Liver (tissue), 9 donors: ENCODE measurements around the gene CACNG8. TPM values are rescaled to one million over a fixed set of nuclear protein-coding genes. Genes with fewer than 3 reads are reported as not detected.
A peak's percentile ranks its signal among the peaks of the same experiment; 100 is the strongest.

Experiments
- DNase-seq: peaks from one replicate; pipeline ENCODE4 v3.0.0-alpha.2; 2017; ENCODE audit warnings: low spot score
- H3K27ac ChIP-seq, 2 donors: one replicate each; pipeline ENCODE4 v1.7.0; 2013; ENCODE audit warnings: inconsistent platforms in 2 of 2, low read length in 2 of 2, control low read depth in 1 of 2, low read depth in 1 of 2, mild to moderate bottlenecking in 1 of 2
- H3K27me3 ChIP-seq, 4 donors: one replicate each; pipeline versions ENCODE4 v1.6.1 to v1.7.0; 2013; ENCODE audit warnings: low read length in 3 of 4, inconsistent platforms in 1 of 4, mild to moderate bottlenecking in 1 of 4, moderate library complexity in 1 of 4; ENCODE audit not compliant: control insufficient read depth in 4 of 4, insufficient read depth in 4 of 4
- H3K36me3 ChIP-seq, 4 donors: one replicate each; pipeline versions ENCODE4 v1.6.1 to v1.7.0; 2013; ENCODE audit warnings: low read length in 3 of 4, mild to moderate bottlenecking in 3 of 4, low read depth in 1 of 4, moderate library complexity in 1 of 4; ENCODE audit not compliant: control insufficient read depth in 4 of 4, insufficient read depth in 3 of 4
- H3K4me1 ChIP-seq, 4 donors: one replicate each; pipeline versions ENCODE4 v1.6.1 to v1.7.0; 2013; ENCODE audit warnings: low read length in 3 of 4, mild to moderate bottlenecking in 3 of 4, moderate library complexity in 1 of 4; ENCODE audit not compliant: control insufficient read depth in 4 of 4, insufficient read depth in 4 of 4
- H3K4me3 ChIP-seq, 3 donors: one replicate each; pipeline versions ENCODE4 v1.6.1 to v1.7.0; 2013; ENCODE audit warnings: low read length in 3 of 3, control low read depth in 1 of 3, low read depth in 1 of 3, mild to moderate bottlenecking in 1 of 3
- H3K9ac ChIP-seq, 2 donors: one replicate each; pipeline ENCODE4 v1.7.0; 2013; ENCODE audit warnings: low read length in 2 of 2, mild to moderate bottlenecking in 2 of 2, moderate library complexity in 2 of 2, control low read depth in 1 of 2, low read depth in 1 of 2
- H3K9me3 ChIP-seq, 4 donors: one replicate each; pipeline versions ENCODE4 v1.6.1 to v1.7.0; 2013; ENCODE audit warnings: low read length in 3 of 4; ENCODE audit not compliant: control insufficient read depth in 4 of 4
- ATF3 ChIP-seq: IDR thresholded peaks from 2 replicates; pipeline ENCODE4 v1.6.1; 2016; ENCODE audit warnings: antibody characterized with exemption
- CTCF ChIP-seq: fragments of 150-350 bp; IDR thresholded peaks from 2 replicates; pipeline ENCODE4 v1.5.1; 2017; ENCODE audit warnings: improper control_type of control experiment, low read depth, low read length; ENCODE audit not compliant: missing input control
- EGR1 ChIP-seq, 2 donors: IDR thresholded peaks; 2 replicates each; pipeline ENCODE4 v1.6.1; 2016 to 2018; ENCODE audit warnings: antibody characterized with exemption in 2 of 2, low read depth in 2 of 2
- FOXA1 ChIP-seq: IDR thresholded peaks from 2 replicates; pipeline ENCODE4 v1.6.1; 2016; ENCODE audit warnings: antibody characterized with exemption
- FOXA2 ChIP-seq: IDR thresholded peaks from 2 replicates; pipeline ENCODE4 v1.6.1; 2016; ENCODE audit warnings: antibody characterized with exemption
- GABPA ChIP-seq, 2 donors: IDR thresholded peaks in 1 of 2; conservative IDR thresholded peaks in 1 of 2; 2 replicates each; pipeline ENCODE4 v1.6.1; 2016; ENCODE audit warnings: antibody characterized with exemption in 2 of 2, mild to moderate bottlenecking in 1 of 2, moderate library complexity in 1 of 2
- HNF4A ChIP-seq, 2 donors: conservative IDR thresholded peaks; 2 replicates each; pipeline ENCODE4 v1.6.1; 2016; ENCODE audit warnings: antibody characterized with exemption in 2 of 2, mild to moderate bottlenecking in 2 of 2
- MAX ChIP-seq: IDR thresholded peaks from 2 replicates; pipeline ENCODE4 v1.6.1; 2016; ENCODE audit warnings: antibody characterized with exemption
- NR2F2 ChIP-seq: IDR thresholded peaks from 2 replicates; pipeline ENCODE4 v1.6.1; 2016; ENCODE audit warnings: antibody characterized with exemption
- RAD21 ChIP-seq, 2 donors: IDR thresholded peaks; 2 replicates each; pipeline ENCODE4 v1.6.1; 2016; ENCODE audit warnings: antibody characterized with exemption in 2 of 2, mild to moderate bottlenecking in 2 of 2
- REST ChIP-seq: IDR thresholded peaks from 2 replicates; pipeline ENCODE4 v1.6.1; 2016; ENCODE audit warnings: antibody characterized with exemption, mild to moderate bottlenecking
- RXRA ChIP-seq, 2 donors: IDR thresholded peaks; 2 replicates each; pipeline ENCODE4 v1.6.1; 2017 to 2018; ENCODE audit warnings: antibody characterized with exemption in 2 of 2, mild to moderate bottlenecking in 1 of 2
- TAF1 ChIP-seq: conservative IDR thresholded peaks from 2 replicates; pipeline ENCODE4 v1.6.1; 2016; ENCODE audit warnings: antibody characterized with exemption, mild to moderate bottlenecking
- YY1 ChIP-seq: IDR thresholded peaks from 2 replicates; pipeline ENCODE4 v1.6.1; 2016; ENCODE audit warnings: antibody characterized with exemption, mild to moderate bottlenecking
- ZBTB33 ChIP-seq: IDR thresholded peaks from 2 replicates; pipeline ENCODE4 v1.6.1; 2016; ENCODE audit warnings: antibody characterized with exemption
- WGBS: extraction: QIAGEN DNeasy Blood & Tissue Kit; methylation state at CpG from one replicate; pipeline ENCODE4 v1.1.7; 2013; 5-methylcytosine and 5-hydroxymethylcytosine counted together
- polyA plus RNA-seq, 2 donors: library from polyadenylated mRNA; stranded (reverse) in 1 of 2; unstranded in 1 of 2; fragments of 200-250 nt in 1 of 2; fragments of >200 nt in 1 of 2; fragmentation: Nextera tagmentation in 1 of 2; extraction: Ambion mirVana in 1 of 2; gene quantifications; one replicate each; pipeline versions ENCODE4 v1.2.1 to v1.2.3, GENCODE V29; 2013 to 2015
- total RNA-seq, 2 donors: library from RNA; depleted of rRNA; stranded (reverse); fragments of >200 nt; gene quantifications; one replicate each; pipeline ENCODE4 v1.2.3, GENCODE V29; 2014
- donor health status: healthy.
- donor health status: healthy.
- donor health status: healthy.
- donor health status: healthy.
- donor health status: healthy.

CACNG8 gene
- total and polyA plus RNA-seq, 4 donors, result under 0.01 TPM; not detected in 3

- H3K27me3 ChIP-seq, result peaks cover 0 to 8% (median 4%) of the 10 kb centered on the region in 4 donors
- no peaks in the 10 kb centered on the region for H3K4me1 ChIP-seq
- H3K4me3 ChIP-seq, result peak within 1 kb of the TSS in 1 of 3 donors; percentile 40
- no peak within 1 kb of the TSS for H3K27ac ChIP-seq
- 6% methylated on average over 66 of the region's 66 CpGs for WGBS
- no peak within 1 kb of the TSS for H3K9ac ChIP-seq
- TF ChIP-seq EGR1 (IDR thresholded peaks at IDR 0.05; ENCODE audit: low read depth in 2 of 2) (no peak), GABPA (IDR thresholded peaks at IDR 0.05 in 1 of 2, conservative IDR thresholded peaks at IDR 0.05 in 1 of 2) (no peak), CTCF (no peak), MAX (no peak), TAF1 (no peak), ATF3 (no peak)
- no peaks in the 10 kb centered on the region for H3K36me3 ChIP-seq
- H3K9me3 ChIP-seq, result no peaks in the 10 kb centered on the region
- no peak for DNase-seq
Measured at GRCh38 chr19:53991224-53992113, 28.7 kb downstream of the CACNG8 start, which contains the start of gene CACNG6. Gene CACNG6, plus strand, starts transcription at chr19:53991637. Its CDS starts 1,241 bp downstream, at chr19:53992878.

GRCh38 chr19:53992211-53992610 lies 29.5 kb downstream of the CACNG8 start:
- no peaks in the 10 kb centered on the region for H3K4me1 ChIP-seq
- no peak overlapping the region for H3K9ac ChIP-seq
- no peaks in the 10 kb centered on the region for H3K36me3 ChIP-seq
- H3K27me3 ChIP-seq, result peaks cover 0 to 8% (median 4%) of the 10 kb centered on the region in 4 donors
- no peak for DNase-seq
- H3K4me3 ChIP-seq, result no peak overlapping the region
- TF ChIP-seq FOXA1 (no peak), RXRA (IDR thresholded peaks at IDR 0.05) (no peak), MAX (no peak), NR2F2 (no peak), CTCF (no peak), FOXA2 (no peak), REST (no peak), ZBTB33 (no peak), YY1 (no peak), HNF4A (conservative IDR thresholded peaks at IDR 0.05) (no peak), RAD21 (IDR thresholded peaks at IDR 0.05) (no peak)
- no peaks in the 10 kb centered on the region for H3K9me3 ChIP-seq
- WGBS, result 68% methylated on average over 9 of the region's 9 CpGs
- no peak overlapping the region for H3K27ac ChIP-seq
